ENCODE data around the gene FABP6.
"Not testable (repeated sequence)": the region's sequence is repeated elsewhere in the genome, so short reads cannot be mapped to it uniquely, and the experiment has no call there.

The FABP6 gene

GRCh38 chr5:160227012-160227411 is 2.3 kb upstream of the FABP6 start:
- DNase-seq: no peak

GRCh38 chr5:160230686-160231527 is 1.6 kb downstream of the FABP6 start:
- DNase-seq: no peak

- DNase-seq: no peak
These were observed 2.6 kb downstream of the FABP6 start for GRCh38 chr5:160231783-160232342.

GRCh38 chr5:160233215-160233614 is 3.9 kb downstream of the FABP6 start:
- DNase-seq: no peak

GRCh38 chr5:160235731-160236130 is 6.4 kb downstream of the FABP6 start:
- no peak for DNase-seq

GRCh38 chr5:160237571-160238093 is 8.3 kb downstream of the FABP6 start:
- DNase-seq: no peak

GRCh38 chr5:160240350-160240749 is 11.0 kb downstream of the FABP6 start:
- DNase-seq: no peak

- no peak for DNase-seq
These were observed 12.8 kb downstream of the FABP6 start for GRCh38 chr5:160242145-160242544.

GRCh38 chr5:160245506-160246086 is 16.3 kb downstream of the FABP6 start:
- DNase-seq: no peak

GRCh38 chr5:160249570-160249969 is 20.3 kb downstream of the FABP6 start:
- not testable (repeated sequence) for DNase-seq

- DNase-seq: no peak
These were observed 20.9 kb downstream of the FABP6 start for GRCh38 chr5:160250226-160250625.

- no peak for DNase-seq
These were observed 21.5 kb downstream of the FABP6 start for GRCh38 chr5:160250826-160251225.

GRCh38 chr5:160251406-160252155 is 22.3 kb downstream of the FABP6 start:
- DNase-seq: no peak

GRCh38 chr5:160252916-160253315 is 23.6 kb downstream of the FABP6 start:
- no peak for DNase-seq

- no peak for DNase-seq
These were observed 24.1 kb downstream of the FABP6 start for GRCh38 chr5:160253441-160253840.

GRCh38 chr5:160254706-160255105 is 25.4 kb downstream of the FABP6 start:
- DNase-seq: no peak

- no peak for DNase-seq
These were observed 30.0 kb downstream of the FABP6 start for GRCh38 chr5:160259341-160259740.

- no peak for DNase-seq
These were observed 30.9 kb downstream of the FABP6 start for GRCh38 chr5:160260006-160260775.

- no peak for DNase-seq
These were observed 31.8 kb downstream of the FABP6 start for GRCh38 chr5:160260881-160261815.

GRCh38 chr5:160262151-160263074 is 33.1 kb downstream of the FABP6 start:
- DNase-seq: no peak

Data from stimulated activated naive CD4-positive, alpha-beta T cell treated with Interleukin-2 at 50 U/mL for 16 hours (primary cell).